H9 (cell line): ENCODE data around the gene HAGH. TPM values are rescaled to one million over a fixed set of nuclear protein-coding genes. Genes with fewer than 3 reads are reported as not detected.

Experiments used
- DNase-seq: peaks from one replicate; pipeline ENCODE4 v3.0.0-alpha.2; 2017
- H2AFZ ChIP-seq: one replicate; pipeline ENCODE4 v1.6.1; 2013; ENCODE audit warnings: mild to moderate bottlenecking, low read length, control low read depth, moderate library complexity
- H2AK5ac ChIP-seq: 2 replicates; pipeline ENCODE4 v1.6.1; 2013; ENCODE audit warnings: low read length, control low read depth, mixed read lengths; ENCODE audit not compliant: insufficient read length
- H2BK120ac ChIP-seq: one replicate; pipeline ENCODE4 v1.6.1; 2013; ENCODE audit warnings: low read depth, mild to moderate bottlenecking, low read length, control low read depth, inconsistent platforms; ENCODE audit not compliant: poor library complexity, severe bottlenecking
- H2BK12ac ChIP-seq: 2 replicates; pipeline ENCODE4 v1.6.1; 2013; ENCODE audit warnings: low read length, control low read depth, mixed read lengths, low read depth; ENCODE audit not compliant: insufficient read length
- H2BK15ac ChIP-seq: 2 replicates; pipeline ENCODE4 v1.6.1; 2013; ENCODE audit warnings: low read depth, low read length, control low read depth
- H2BK20ac ChIP-seq: one replicate; pipeline ENCODE4 v1.6.1; 2013; ENCODE audit warnings: low read depth, mild to moderate bottlenecking, low read length, control low read depth, inconsistent platforms; ENCODE audit not compliant: poor library complexity, severe bottlenecking
- H2BK5ac ChIP-seq: 2 replicates; pipeline ENCODE4 v1.6.1; 2013; ENCODE audit warnings: low read length, control low read depth, mixed read lengths; ENCODE audit not compliant: insufficient read length
- H3K14ac ChIP-seq: 2 replicates; pipeline ENCODE4 v1.6.1; 2013; ENCODE audit warnings: low read length, control low read depth; ENCODE audit not compliant: insufficient read depth
- H3K18ac ChIP-seq: 2 replicates; pipeline ENCODE4 v1.6.1; 2013; ENCODE audit warnings: low read depth, mild to moderate bottlenecking, mixed read lengths, low read length, control low read depth; ENCODE audit not compliant: insufficient read length
- H3K23ac ChIP-seq: 2 replicates; pipeline ENCODE4 v1.6.1; 2013; ENCODE audit warnings: low read length, control low read depth, mixed read lengths, low read depth; ENCODE audit not compliant: insufficient read length
- H3K23me2 ChIP-seq: 2 replicates; pipeline ENCODE4 v1.6.1; 2013; ENCODE audit warnings: low read depth, mild to moderate bottlenecking, mixed read lengths, low read length, control low read depth; ENCODE audit not compliant: insufficient read length, poor library complexity, severe bottlenecking
- H3K27ac ChIP-seq: 2 replicates; pipeline ENCODE4 v1.5.1; 2013; ENCODE audit warnings: low read length, control low read depth, mixed read lengths, low read depth; ENCODE audit not compliant: insufficient read length
- H3K27me3 ChIP-seq: 2 replicates; pipeline ENCODE4 v1.6.1; 2013; ENCODE audit warnings: low read length, control low read depth, inconsistent platforms; ENCODE audit not compliant: insufficient read depth
- H3K4ac ChIP-seq: 2 replicates; pipeline ENCODE4 v1.6.1; 2013; ENCODE audit warnings: low read depth, mild to moderate bottlenecking, control low read depth, inconsistent platforms, low read length, moderate library complexity
- H3K4me1 ChIP-seq: 2 replicates; pipeline ENCODE4 v1.6.1; 2013; ENCODE audit warnings: low read length, control low read depth, inconsistent platforms; ENCODE audit not compliant: insufficient read depth
- H3K4me2 ChIP-seq: 2 replicates; pipeline ENCODE4 v1.6.1; 2013; ENCODE audit warnings: low read length, control low read depth, mixed read lengths; ENCODE audit not compliant: insufficient read length, insufficient read depth
- H3K56ac ChIP-seq: 2 replicates; pipeline ENCODE4 v1.6.1; 2013; ENCODE audit warnings: low read depth, mild to moderate bottlenecking, mixed read lengths, low read length, control low read depth; ENCODE audit not compliant: insufficient read length
- H3K79me1 ChIP-seq: 2 replicates; pipeline ENCODE4 v1.6.1; 2013; ENCODE audit warnings: low read depth, mild to moderate bottlenecking, moderate library complexity, low read length, control low read depth, inconsistent platforms; ENCODE audit not compliant: insufficient read depth, poor library complexity, severe bottlenecking
- H3K79me2 ChIP-seq: 2 replicates; pipeline ENCODE4 v1.6.1; 2013; ENCODE audit warnings: low read length, control low read depth, inconsistent platforms; ENCODE audit not compliant: insufficient read depth
- H3K9ac ChIP-seq: 2 replicates; pipeline ENCODE4 v1.6.1; 2013; ENCODE audit warnings: low read length, control low read depth, mixed read lengths; ENCODE audit not compliant: insufficient read length; ENCODE audit errors: extremely low read depth
- H3K9me3 ChIP-seq: one replicate; pipeline ENCODE4 v1.6.1; 2013; ENCODE audit warnings: low read depth, low read length, inconsistent platforms; ENCODE audit not compliant: control insufficient read depth
- H3T11ph ChIP-seq: one replicate; pipeline ENCODE4 v1.6.1; 2013; ENCODE audit warnings: mild to moderate bottlenecking, low read length, control low read depth, inconsistent platforms
- H4K20me1 ChIP-seq: one replicate; pipeline ENCODE4 v1.6.1; 2013; ENCODE audit not compliant: control insufficient read depth, insufficient read length, insufficient read depth
- H4K5ac ChIP-seq: 2 replicates; pipeline ENCODE4 v1.6.1; 2013; ENCODE audit warnings: low read depth, mild to moderate bottlenecking, mixed read lengths, low read length, control low read depth; ENCODE audit not compliant: insufficient read length
- H4K8ac ChIP-seq: replicated peaks from 2 replicates; pipeline ENCODE4 v1.6.1; 2013; ENCODE audit warnings: low read length, control low read depth, mixed read lengths, low read depth; ENCODE audit not compliant: insufficient read length
- H4K91ac ChIP-seq: 2 replicates; pipeline ENCODE4 v1.6.1; 2013; ENCODE audit warnings: low read depth, mild to moderate bottlenecking, moderate library complexity, mixed read lengths, low read length, control low read depth; ENCODE audit not compliant: insufficient read length
- H3K27ac Mint-ChIP-seq, 3 experiments: 2 replicates in 2 of 3; 3 replicates in 1 of 3; pipeline ENCODE4 v1.8.0; 2020 to 2021; ENCODE audit warnings: mixed read lengths in 3 of 3, mild to moderate bottlenecking in 1 of 3, moderate library complexity in 1 of 3
- H3K27me3 Mint-ChIP-seq: 2 replicates; pipeline ENCODE4 v1.8.0; 2021; ENCODE audit warnings: low read depth, mild to moderate bottlenecking, moderate library complexity, mixed read lengths
- H3K36me3 Mint-ChIP-seq, 3 experiments: 2 replicates in 2 of 3; 3 replicates in 1 of 3; pipeline ENCODE4 v1.8.0; 2020 to 2021; ENCODE audit warnings: low read depth in 3 of 3, mixed read lengths in 3 of 3; ENCODE audit not compliant: insufficient read depth in 1 of 3
- H3K4me1 Mint-ChIP-seq, 2 experiments: 2 replicates each; pipeline ENCODE4 v1.8.0; 2020; ENCODE audit warnings: mixed read lengths in 2 of 2
- H3K4me3 Mint-ChIP-seq, 2 experiments: 2 replicates in 1 of 2; 3 replicates in 1 of 2; pipeline ENCODE4 v1.8.0; 2020 to 2021; ENCODE audit warnings: mild to moderate bottlenecking in 2 of 2, mixed read lengths in 2 of 2, moderate library complexity in 1 of 2
- H3K9me3 Mint-ChIP-seq, 2 experiments: 2 replicates in 1 of 2; 3 replicates in 1 of 2; pipeline ENCODE4 v1.8.0; 2020; ENCODE audit warnings: mild to moderate bottlenecking in 2 of 2, mixed read lengths in 2 of 2, moderate library complexity in 1 of 2
- CTCF ChIP-seq: fragments of 200-600 bp; sonication (generic); conservative IDR thresholded peaks from 3 replicates; pipeline ENCODE4 v1.8.0; 2021; ENCODE audit warnings: antibody characterized with exemption, mild to moderate bottlenecking
- WGBS: extraction: QIAGEN DNeasy Blood & Tissue Kit; methylation state at CpG from one replicate; pipeline ENCODE4 v1.1.7; 2013; ENCODE audit warnings: missing lambda C conversion rate, low lambda C conversion rate, mixed read lengths; ENCODE audit not compliant: insufficient read length; ENCODE audit errors: extremely low coverage; 5-methylcytosine and 5-hydroxymethylcytosine counted together
- total RNA-seq: library from RNA; stranded (reverse); gene quantifications from 2 replicates; pipeline ENCODE4 v1.2.1, GENCODE V29; 2021

The HAGH gene
- total RNA-seq, 1 experiment from 2014 or later = 30.0 TPM

GRCh38 chr16:1764971-1765370 is 61.7 kb downstream of the HAGH start:
- no peak overlapping the region for H2BK12ac ChIP-seq
- H4K5ac ChIP-seq = no peak overlapping the region
- H4K8ac ChIP-seq = no peak overlapping the region
- H2BK15ac ChIP-seq = no peak overlapping the region
- no CpG with 5 or more reads among the region's 21 CpGs for WGBS
- no peak overlapping the region for H3K27ac ChIP-seq
- H3K4me2 ChIP-seq = no peak overlapping the region
- H2BK20ac ChIP-seq = no peak overlapping the region
- no peak overlapping the region for H3K18ac ChIP-seq
- H3K27ac Mint-ChIP-seq = no peak overlapping the region
- no peak for TF ChIP-seq CTCF
- H3K4me1 ChIP-seq = no peaks in the 10 kb centered on the region
- no peak overlapping the region for H2AK5ac ChIP-seq
- peaks cover under 1 to 2% of the 10 kb centered on the region in 2 experiments; a peak in 3 of 4 replicates for H3K4me1 Mint-ChIP-seq
- no peak overlapping the region for H2AFZ ChIP-seq
- no peak overlapping the region for H3K4ac ChIP-seq
- H4K91ac ChIP-seq = no peak overlapping the region
- H3K79me1 ChIP-seq = no peaks in the 10 kb centered on the region
- no peak overlapping the region for H3K56ac ChIP-seq
- no peak overlapping the region for H2BK5ac ChIP-seq
- no peak overlapping the region for H3K9ac ChIP-seq
- H3K36me3 Mint-ChIP-seq = peaks cover 7 to 41% (median 28%) of the 10 kb centered on the region in 3 experiments; a peak in 6 of 7 replicates
- no peak overlapping the region for H3K23ac ChIP-seq
- H3K79me2 ChIP-seq = no peaks in the 10 kb centered on the region
- H3K27me3 ChIP-seq = no peaks in the 10 kb centered on the region
- DNase-seq = no peak
- H3K14ac ChIP-seq = no peak overlapping the region
- H3K23me2 ChIP-seq = peaks cover 3% of the 10 kb centered on the region
- no peak overlapping the region for H3T11ph ChIP-seq
- no peaks in the 10 kb centered on the region for H4K20me1 ChIP-seq
- H3K27me3 Mint-ChIP-seq = no peaks in the 10 kb centered on the region; the same call in 1 of the 2 replicates
- no peaks in the 10 kb centered on the region for H3K9me3 ChIP-seq
- no peaks in the 10 kb centered on the region for H3K9me3 Mint-ChIP-seq
- H3K4me3 Mint-ChIP-seq = no peak overlapping the region
- H2BK120ac ChIP-seq = no peak overlapping the region
